Lower leg skin (tissue), 3 donors: ENCODE measurements around the gene VPS39.

ENCODE experiments used
- CTCF ChIP-seq, 3 donors: fragments of 450-650 bp; IDR thresholded peaks; one replicate each; pipeline ENCODE4 v1.5.1; 2016; ENCODE audit warnings: antibody characterized with exemption in 3 of 3, mild to moderate bottlenecking in 3 of 3, moderate library complexity in 2 of 3
- POLR2A ChIP-seq, 2 donors: fragments of 450-650 bp; IDR thresholded peaks; one replicate each; pipeline ENCODE4 v1.6.1; 2016 to 2017; ENCODE audit warnings: antibody characterized with exemption in 2 of 2, mild to moderate bottlenecking in 1 of 2, moderate library complexity in 1 of 2

GRCh38 chr15:42141246-42141645 lies 66.9 kb downstream of the VPS39 start:
- TF ChIP-seq CTCF (IDR thresholded peaks at IDR 0.05), result no peak
- no peak for TF ChIP-seq POLR2A (IDR thresholded peaks at IDR 0.05)
